Loucy (cell line): ENCODE measurements around the gene SPOP.

Source experiments
- EZH2phosphoT487 ChIP-seq: fragments of 200-600 bp; IDR thresholded peaks from 2 replicates; pipeline ENCODE4 v1.6.1; 2018; ENCODE audit warnings: antibody characterized with exemption, mild to moderate bottlenecking, moderate library complexity, borderline replicate concordance
- TF ChIP-seq, protein P1 (sequence below): fragments of 200-600 bp; sonication (generic); conservative IDR thresholded peaks from 2 replicates; pipeline ENCODE4 v1.5.1; 2014; ENCODE audit warnings: mild to moderate bottlenecking, antibody characterized with exemption, low read length

DNA sequence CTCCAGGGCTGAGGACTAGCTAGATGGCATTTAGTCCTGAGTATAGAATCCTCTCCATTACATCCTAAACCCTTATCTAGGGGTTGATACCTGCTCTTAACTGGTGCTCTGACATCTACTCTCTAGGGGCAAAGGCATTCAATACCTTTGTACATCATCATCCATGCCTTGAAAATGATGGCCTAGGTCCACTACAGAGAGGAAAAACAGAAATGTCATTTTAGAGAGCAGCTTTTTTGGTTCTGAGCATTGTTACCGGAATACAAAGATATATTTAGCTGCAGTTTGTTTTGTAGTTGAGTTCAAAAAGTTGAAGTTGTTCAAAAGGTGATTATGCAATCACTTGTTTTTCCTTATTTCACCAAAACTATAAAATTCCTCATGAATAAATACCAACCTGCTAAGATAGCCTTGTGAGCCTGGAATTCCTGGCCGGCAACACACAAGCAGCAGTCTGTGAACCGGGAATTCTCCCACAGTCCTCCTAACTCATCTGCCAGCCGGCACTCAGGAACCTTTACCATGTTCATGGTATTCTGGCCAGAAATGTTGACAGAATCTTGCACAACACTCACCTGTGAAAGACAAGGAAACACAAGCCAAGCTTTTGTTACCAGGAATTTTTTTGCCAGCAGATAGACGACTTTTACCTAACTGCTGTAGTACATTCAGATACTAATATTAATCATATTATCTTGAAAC lies 66.9 kb downstream of the SPOP start:
- TF ChIP-seq, protein P1, sequence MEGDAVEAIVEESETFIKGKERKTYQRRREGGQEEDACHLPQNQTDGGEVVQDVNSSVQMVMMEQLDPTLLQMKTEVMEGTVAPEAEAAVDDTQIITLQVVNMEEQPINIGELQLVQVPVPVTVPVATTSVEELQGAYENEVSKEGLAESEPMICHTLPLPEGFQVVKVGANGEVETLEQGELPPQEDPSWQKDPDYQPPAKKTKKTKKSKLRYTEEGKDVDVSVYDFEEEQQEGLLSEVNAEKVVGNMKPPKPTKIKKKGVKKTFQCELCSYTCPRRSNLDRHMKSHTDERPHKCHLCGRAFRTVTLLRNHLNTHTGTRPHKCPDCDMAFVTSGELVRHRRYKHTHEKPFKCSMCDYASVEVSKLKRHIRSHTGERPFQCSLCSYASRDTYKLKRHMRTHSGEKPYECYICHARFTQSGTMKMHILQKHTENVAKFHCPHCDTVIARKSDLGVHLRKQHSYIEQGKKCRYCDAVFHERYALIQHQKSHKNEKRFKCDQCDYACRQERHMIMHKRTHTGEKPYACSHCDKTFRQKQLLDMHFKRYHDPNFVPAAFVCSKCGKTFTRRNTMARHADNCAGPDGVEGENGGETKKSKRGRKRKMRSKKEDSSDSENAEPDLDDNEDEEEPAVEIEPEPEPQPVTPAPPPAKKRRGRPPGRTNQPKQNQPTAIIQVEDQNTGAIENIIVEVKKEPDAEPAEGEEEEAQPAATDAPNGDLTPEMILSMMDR, result no peak
- TF ChIP-seq EZH2phosphoT487, result no peak
